CD4-positive, alpha-beta memory T cell (primary cell): ENCODE results near the gene STK10. TPM values are rescaled to one million over a fixed set of nuclear protein-coding genes. Genes with fewer than 3 reads are reported as not detected.

Experiments used
- CTCF ChIA-PET: fragments of 350-600 bp; sonication (Branson Sonifier 250); formaldehyde crosslinking; loops from one replicate; lab custom pipeline; 2021; ENCODE audit warnings: inconsistent platforms; ENCODE audit not compliant: partially characterized antibody; lab: Charles Lee
- POLR2A ChIA-PET: fragments of 350-600 bp; sonication (Branson Sonifier 250); formaldehyde crosslinking; loops from one replicate; lab custom pipeline; 2021; ENCODE audit not compliant: partially characterized antibody; lab: Charles Lee
- DNase-seq, 5 donors: peaks; one replicate each; pipeline versions ENCODE4 v3.0.0 to v3.0.0-alpha.2; 2020 to 2022; ENCODE audit warnings: mixed read lengths in 1 of 5
- H3K27ac ChIP-seq: one replicate; pipeline ENCODE4 v1.7.0; 2013; ENCODE audit warnings: low read depth, low read length
- H3K27me3 ChIP-seq: 2 replicates; pipeline ENCODE4 v1.7.0; 2013; ENCODE audit warnings: mild to moderate bottlenecking, low read length, moderate library complexity; ENCODE audit not compliant: insufficient read depth
- H3K36me3 ChIP-seq: 2 replicates; pipeline ENCODE4 v1.7.0; 2013; ENCODE audit warnings: mild to moderate bottlenecking, low read length, moderate library complexity; ENCODE audit not compliant: insufficient read depth
- H3K4me1 ChIP-seq: 2 replicates; pipeline ENCODE4 v1.7.0; 2013; ENCODE audit warnings: mild to moderate bottlenecking, low read length, moderate library complexity; ENCODE audit not compliant: insufficient read depth
- H3K4me3 ChIP-seq, 2 donors: one replicate each; pipeline ENCODE4 v1.7.0; 2013; ENCODE audit warnings: low read length in 2 of 2, mild to moderate bottlenecking in 1 of 2
- H3K9me3 ChIP-seq, 2 donors: one replicate each; pipeline ENCODE4 v1.7.0; 2013; ENCODE audit warnings: low read length in 2 of 2, control low read depth in 1 of 2; ENCODE audit not compliant: control insufficient read depth in 1 of 2
- H3K27ac Mint-ChIP-seq, 7 donors: one replicate each; pipeline ENCODE4 v1.8.0; 2020 to 2021; ENCODE audit warnings: mixed read lengths in 7 of 7, mild to moderate bottlenecking in 6 of 7, inconsistent platforms in 3 of 7, moderate library complexity in 3 of 7
- H3K27me3 Mint-ChIP-seq, 2 donors: one replicate each; pipeline ENCODE4 v1.8.0; 2020 to 2021; ENCODE audit warnings: mixed read lengths in 2 of 2
- H3K36me3 Mint-ChIP-seq, 2 donors: one replicate each; pipeline ENCODE4 v1.8.0; 2020 to 2021; ENCODE audit warnings: mixed read lengths in 2 of 2, inconsistent platforms in 1 of 2, mild to moderate bottlenecking in 1 of 2
- H3K4me1 Mint-ChIP-seq, 4 donors: one replicate each; pipeline ENCODE4 v1.8.0; 2020 to 2021; ENCODE audit warnings: mixed read lengths in 4 of 4, mild to moderate bottlenecking in 1 of 4
- H3K4me3 Mint-ChIP-seq, 8 donors: one replicate each; pipeline ENCODE4 v1.8.0; 2020 to 2021; ENCODE audit warnings: mixed read lengths in 8 of 8, mild to moderate bottlenecking in 7 of 8, moderate library complexity in 6 of 8, inconsistent platforms in 3 of 8
- H3K9me3 Mint-ChIP-seq, 8 donors: one replicate each; pipeline ENCODE4 v1.8.0; 2020 to 2021; ENCODE audit warnings: mixed read lengths in 8 of 8, mild to moderate bottlenecking in 5 of 8, inconsistent platforms in 3 of 8, moderate library complexity in 1 of 8
- intact Hi-C: fragments of 100-400 bp; cut with micrococcal nuclease; formaldehyde crosslinking; loops from one replicate; pipeline ENCODE4 v1.15.1; 2023
- polyA plus RNA-seq, 2 donors: library from polyadenylated mRNA; unstranded; fragments of 300-500 nt; fragmentation: Illumina TruSeq; gene quantifications; one replicate each; pipeline ENCODE4 v1.2.3, GENCODE V29; 2021
- total RNA-seq, 2 experiments: library from RNA; stranded (reverse); gene quantifications; one replicate each; pipeline ENCODE4 v1.2.3, GENCODE V29; 2021

The STK10 gene
- total and polyA plus RNA-seq, 4 experiments from 2014 or later: 24.6 to 314 (median 233) TPM

DNA sequence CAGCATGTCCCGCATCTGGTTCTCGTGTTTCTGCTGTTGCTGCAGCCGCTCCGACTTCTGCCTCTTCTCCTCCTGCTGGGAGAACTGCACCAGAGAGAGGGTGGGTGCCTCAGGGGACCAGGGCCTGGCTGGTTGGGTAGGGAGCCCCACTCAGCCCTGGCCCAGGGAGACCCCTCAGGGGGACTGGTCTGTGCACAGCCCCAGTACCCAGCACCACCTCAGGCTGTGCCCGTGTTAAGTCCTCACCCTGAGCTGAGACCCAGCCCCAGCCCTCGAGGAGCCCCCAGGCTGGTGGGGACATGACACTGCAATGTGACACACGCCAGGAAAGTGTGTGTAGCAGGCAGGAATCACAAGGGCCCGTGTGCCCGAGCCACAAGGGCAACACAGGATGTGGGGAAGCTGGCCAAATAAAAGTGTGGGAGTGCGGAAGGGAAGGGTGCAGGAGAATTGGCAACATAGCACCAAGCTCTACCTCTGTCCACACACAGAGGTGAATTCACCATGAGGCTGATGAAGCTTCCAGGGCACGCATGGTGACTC lies 133.3 kb downstream of the STK10 start:
- Mint-ChIP-seq H3K9me3 (peaks cover 0 to 3% (median 0%) of the 10 kb centered on the region in 8 donors), H3K36me3 (peaks cover 69 to 76% of the 10 kb centered on the region in 2 donors), H3K27me3 (no peaks in the 10 kb centered on the region), H3K27ac (no peak overlapping the region), H3K4me1 (peaks cover 2 to 9% (median 3%) of the 10 kb centered on the region in 4 donors), H3K4me3 (peak overlapping the region in 1 of 8 donors; percentile 31)
- ChIA-PET POLR2A (interaction anchor here (0.7 to 3.6 kb wide), 3 partner anchors 12 to 180 kb away, joined by 3 to 12 read pairs (median 3); no protein-coding TSS in a partner anchor), CTCF (interaction anchor here (1.1 to 2.0 kb wide), 5 partner anchors 9 to 143 kb away, joined by 3 to 8 read pairs (median 5); partner anchors contain the start of gene STK10)
- no peak for DNase-seq
- H3K36me3 ChIP-seq: peaks cover 86% of the 10 kb centered on the region
- H3K9me3 ChIP-seq: no peaks in the 10 kb centered on the region
- intact Hi-C loops: no loop called here
- H3K4me3 ChIP-seq: no peak overlapping the region
- H3K4me1 ChIP-seq: no peaks in the 10 kb centered on the region
- H3K27me3 ChIP-seq: no peaks in the 10 kb centered on the region
- no peak overlapping the region for H3K27ac ChIP-seq

- no peak overlapping the region for H3K4me3 ChIP-seq
- peak overlapping the region in 1 of 7 donors; percentile 23 for H3K27ac Mint-ChIP-seq
- H3K27ac ChIP-seq: no peak overlapping the region
- H3K4me1 Mint-ChIP-seq: peaks cover 5 to 18% (median 7%) of the 10 kb centered on the region in 4 donors
- no peaks in the 10 kb centered on the region for H3K27me3 ChIP-seq
- intact Hi-C loops: loop anchor here (1.0 kb wide), 1 partner anchor 15 kb away; no protein-coding TSS in a partner anchor
- H3K4me3 Mint-ChIP-seq: no peak overlapping the region
- ChIA-PET POLR2A (no interaction called here), CTCF (interaction anchor here (1.4 kb wide), 2 partner anchors 12 to 136 kb away, joined by 4 to 6 read pairs; partner anchors contain the start of gene STK10)
- H3K9me3 Mint-ChIP-seq: peaks cover 0 to 3% (median 0%) of the 10 kb centered on the region in 8 donors
- peaks cover 91% of the 10 kb centered on the region for H3K36me3 ChIP-seq
- no peaks in the 10 kb centered on the region for H3K27me3 Mint-ChIP-seq
- H3K36me3 Mint-ChIP-seq: peaks cover 73 to 81% of the 10 kb centered on the region in 2 donors
- no peak for DNase-seq
- H3K9me3 ChIP-seq: no peaks in the 10 kb centered on the region
- H3K4me1 ChIP-seq: no peaks in the 10 kb centered on the region
Observed at GRCh38 chr5:172052450-172053236, 135.4 kb downstream of the STK10 start.

- H3K4me1 Mint-ChIP-seq: peaks cover 5 to 12% (median 7%) of the 10 kb centered on the region in 4 donors
- no peak for DNase-seq
- Histone ChIP-seq H3K36me3 (peaks cover 89% of the 10 kb centered on the region), H3K27me3 (no peaks in the 10 kb centered on the region), H3K27ac (no peak overlapping the region), H3K4me3 (no peak overlapping the region), H3K9me3 (no peaks in the 10 kb centered on the region), H3K4me1 (no peaks in the 10 kb centered on the region)
- peaks cover 0 to 3% (median 0%) of the 10 kb centered on the region in 8 donors for H3K9me3 Mint-ChIP-seq
- H3K36me3 Mint-ChIP-seq: peaks cover 64 to 81% of the 10 kb centered on the region in 2 donors
- peak overlapping the region in 6 of 7 donors; percentile 17 to 68 (median 48) for H3K27ac Mint-ChIP-seq
- H3K27me3 Mint-ChIP-seq: no peaks in the 10 kb centered on the region
- intact Hi-C loops: no loop called here
- CTCF ChIA-PET: interaction anchor here (1.1 to 1.4 kb wide), 3 partner anchors 11 to 137 kb away, joined by 3 to 6 read pairs (median 4); partner anchors contain the start of gene STK10
- no peak overlapping the region for H3K4me3 Mint-ChIP-seq
- POLR2A ChIA-PET: no interaction called here
Observed at GRCh38 chr5:172051643-172052339, 136.2 kb downstream of the STK10 start.

DNA sequence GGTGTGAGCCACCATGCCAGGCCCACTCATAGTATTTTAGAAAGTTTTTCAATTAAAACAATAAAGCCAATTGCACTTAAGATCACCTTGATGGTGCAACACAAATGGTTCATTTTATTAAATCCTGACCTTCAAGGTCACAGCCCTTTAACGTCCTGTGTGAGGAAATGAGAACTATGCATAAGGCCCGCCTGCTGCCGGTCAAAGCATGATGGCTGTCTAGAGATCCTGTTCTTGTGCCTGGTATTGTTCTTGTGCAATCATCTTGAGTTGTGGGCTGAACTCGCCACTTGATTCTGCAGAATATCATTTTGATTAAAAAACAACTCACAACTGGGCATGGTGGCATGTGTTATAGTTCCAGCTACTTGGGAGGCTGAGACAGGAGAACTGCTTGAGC lies 137.9 kb downstream of the STK10 start:
- ChIA-PET CTCF (interaction anchor here (1.6 kb wide), 1 partner anchor 9 kb away, joined by 3 read pairs; no protein-coding TSS in a partner anchor), POLR2A (no interaction called here)
- Histone ChIP-seq H3K4me1 (no peaks in the 10 kb centered on the region), H3K9me3 (no peaks in the 10 kb centered on the region), H3K36me3 (peaks cover 87% of the 10 kb centered on the region), H3K27me3 (no peaks in the 10 kb centered on the region), H3K4me3 (no peak overlapping the region), H3K27ac (no peak overlapping the region)
- intact Hi-C loops: no loop called here
- no peak overlapping the region for H3K4me3 Mint-ChIP-seq
- H3K27me3 Mint-ChIP-seq: no peaks in the 10 kb centered on the region
- peaks cover 4 to 12% (median 7%) of the 10 kb centered on the region in 4 donors for H3K4me1 Mint-ChIP-seq
- peaks cover 57 to 78% of the 10 kb centered on the region in 2 donors for H3K36me3 Mint-ChIP-seq
- peak overlapping the region in 4 of 7 donors; percentile 8 to 70 (median 34) for H3K27ac Mint-ChIP-seq
- H3K9me3 Mint-ChIP-seq: no peaks in the 10 kb centered on the region
- DNase-seq: no peak

DNA sequence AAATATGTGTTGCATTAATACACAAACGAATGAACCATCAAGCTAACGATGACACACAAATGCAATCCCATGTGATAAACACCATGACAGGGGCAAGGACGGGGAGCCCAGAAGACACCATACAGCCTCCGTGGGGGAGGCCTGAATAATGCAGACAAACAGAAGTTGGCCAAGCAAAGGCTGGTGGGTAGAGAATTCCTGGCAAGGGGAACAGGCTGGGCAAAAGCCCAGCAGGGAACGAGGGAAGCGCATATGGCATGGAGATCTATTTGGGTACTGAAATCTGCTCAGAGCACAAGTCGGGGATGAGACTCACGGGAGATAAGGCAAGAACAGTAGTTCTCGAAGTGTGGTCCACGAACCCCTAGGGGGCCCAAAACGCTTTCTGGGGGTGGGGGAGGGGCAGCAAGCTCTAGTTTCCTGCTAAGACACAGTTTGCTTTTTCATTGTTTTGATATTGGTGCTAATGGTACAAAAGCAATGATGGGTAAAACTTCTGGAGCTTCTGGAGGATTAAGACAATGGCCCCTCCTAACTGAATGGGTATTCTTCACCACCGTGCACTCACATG lies 138.7 kb downstream of the STK10 start:
- Mint-ChIP-seq H3K36me3 (peaks cover 64 to 85% of the 10 kb centered on the region in 2 donors), H3K4me3 (no peak overlapping the region), H3K4me1 (peaks cover 4 to 12% (median 7%) of the 10 kb centered on the region in 4 donors), H3K9me3 (no peaks in the 10 kb centered on the region), H3K27ac (peak overlapping the region in 4 of 7 donors; percentile 53 to 90 (median 62)), H3K27me3 (no peaks in the 10 kb centered on the region)
- Histone ChIP-seq H3K4me1 (no peaks in the 10 kb centered on the region), H3K36me3 (peaks cover 87% of the 10 kb centered on the region), H3K27me3 (no peaks in the 10 kb centered on the region), H3K9me3 (no peaks in the 10 kb centered on the region), H3K27ac (no peak overlapping the region), H3K4me3 (no peak overlapping the region)
- intact Hi-C loops: no loop called here
- CTCF ChIA-PET: interaction anchor here (1.6 kb wide), 1 partner anchor 10 kb away, joined by 3 read pairs; no protein-coding TSS in a partner anchor
- DNase-seq: no peak
- POLR2A ChIA-PET: no interaction called here

DNA sequence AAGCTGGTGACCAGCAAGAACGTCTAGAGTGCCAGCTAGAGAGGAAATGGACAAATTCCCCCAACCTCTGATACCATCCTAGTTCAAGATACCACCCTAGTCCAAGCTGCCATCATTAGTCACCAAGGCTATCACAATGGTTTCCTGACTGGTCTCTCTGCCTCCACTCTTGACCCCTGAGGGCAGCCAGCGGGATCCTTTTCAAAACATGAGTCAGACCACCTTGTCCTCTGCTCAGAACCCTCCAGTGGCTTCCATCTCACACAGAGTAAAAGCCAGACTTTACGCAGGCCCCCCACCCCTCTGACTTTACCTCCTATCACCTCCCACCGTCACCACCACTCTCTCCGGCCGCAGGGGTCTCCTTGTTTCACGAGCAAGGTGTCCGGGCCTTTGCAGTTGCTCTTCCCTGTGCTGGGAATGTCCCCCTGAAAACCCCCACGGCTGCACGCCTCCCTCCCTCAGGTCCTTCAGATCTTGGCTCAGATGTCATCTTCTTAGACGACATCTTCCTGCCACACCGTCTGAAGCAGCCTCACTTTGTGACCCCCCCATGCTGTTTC lies 139.4 kb downstream of the STK10 start:
- Histone ChIP-seq H3K27ac (no peak overlapping the region), H3K4me3 (no peak overlapping the region), H3K4me1 (no peaks in the 10 kb centered on the region), H3K9me3 (no peaks in the 10 kb centered on the region), H3K27me3 (no peaks in the 10 kb centered on the region), H3K36me3 (peaks cover 87% of the 10 kb centered on the region)
- peaks cover 4 to 12% (median 7%) of the 10 kb centered on the region in 4 donors for H3K4me1 Mint-ChIP-seq
- intact Hi-C loops: no loop called here
- H3K27me3 Mint-ChIP-seq: no peaks in the 10 kb centered on the region
- CTCF ChIA-PET: interaction anchor here (1.6 to 2.7 kb wide), 2 partner anchors 11 to 137 kb away, joined by 3 to 7 read pairs; no protein-coding TSS in a partner anchor
- H3K9me3 Mint-ChIP-seq: no peaks in the 10 kb centered on the region
- POLR2A ChIA-PET: no interaction called here
- DNase-seq: no peak
- H3K36me3 Mint-ChIP-seq: peaks cover 67 to 85% of the 10 kb centered on the region in 2 donors
- no peak overlapping the region for H3K4me3 Mint-ChIP-seq
- peak overlapping the region in 6 of 7 donors; percentile 58 to 93 (median 78) for H3K27ac Mint-ChIP-seq
